ENCODE measurements around the gene MRAS.

DNA sequence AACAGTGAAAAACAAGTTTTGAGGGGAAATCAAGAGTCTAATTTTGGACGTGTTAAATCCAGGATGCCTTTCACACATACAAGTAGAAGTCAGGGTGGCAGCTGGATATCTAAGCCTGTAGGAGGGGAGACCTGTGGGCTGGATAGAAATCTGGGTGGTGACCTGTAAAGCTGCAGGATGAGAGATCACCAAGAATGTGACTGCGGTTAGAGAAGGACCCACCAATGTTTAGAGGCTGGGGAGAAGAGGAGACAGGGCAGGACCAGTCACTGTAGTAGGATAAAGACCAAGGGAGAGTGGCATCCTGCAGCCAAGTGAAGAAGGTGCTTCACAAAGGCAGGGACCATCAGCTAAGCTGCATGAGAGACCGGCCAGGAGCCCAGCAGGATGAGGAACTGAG is 36.2 kb downstream of the MRAS start:
- TF ChIP-seq, protein P1, sequence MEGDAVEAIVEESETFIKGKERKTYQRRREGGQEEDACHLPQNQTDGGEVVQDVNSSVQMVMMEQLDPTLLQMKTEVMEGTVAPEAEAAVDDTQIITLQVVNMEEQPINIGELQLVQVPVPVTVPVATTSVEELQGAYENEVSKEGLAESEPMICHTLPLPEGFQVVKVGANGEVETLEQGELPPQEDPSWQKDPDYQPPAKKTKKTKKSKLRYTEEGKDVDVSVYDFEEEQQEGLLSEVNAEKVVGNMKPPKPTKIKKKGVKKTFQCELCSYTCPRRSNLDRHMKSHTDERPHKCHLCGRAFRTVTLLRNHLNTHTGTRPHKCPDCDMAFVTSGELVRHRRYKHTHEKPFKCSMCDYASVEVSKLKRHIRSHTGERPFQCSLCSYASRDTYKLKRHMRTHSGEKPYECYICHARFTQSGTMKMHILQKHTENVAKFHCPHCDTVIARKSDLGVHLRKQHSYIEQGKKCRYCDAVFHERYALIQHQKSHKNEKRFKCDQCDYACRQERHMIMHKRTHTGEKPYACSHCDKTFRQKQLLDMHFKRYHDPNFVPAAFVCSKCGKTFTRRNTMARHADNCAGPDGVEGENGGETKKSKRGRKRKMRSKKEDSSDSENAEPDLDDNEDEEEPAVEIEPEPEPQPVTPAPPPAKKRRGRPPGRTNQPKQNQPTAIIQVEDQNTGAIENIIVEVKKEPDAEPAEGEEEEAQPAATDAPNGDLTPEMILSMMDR (tag by site-specific recombination; IDR thresholded peaks at IDR 0.05) = no peak
- TF ChIP-seq ZBTB7A (tag by site-specific recombination; IDR thresholded peaks at IDR 0.05; ENCODE audit: low read depth) (no peak), ZNF239 (tag by site-specific recombination; IDR thresholded peaks at IDR 0.05) (no peak), ZBTB20 (tag by site-specific recombination; IDR thresholded peaks at IDR 0.05) (no peak), ZNF302 (tag by site-specific recombination; IDR thresholded peaks at IDR 0.05; ENCODE audit: low read depth) (no peak), ZNF426 (tag by site-specific recombination; IDR thresholded peaks at IDR 0.05) (no peak), ZNF501 (tag by site-specific recombination; IDR thresholded peaks at IDR 0.05) (no peak), ZBTB1 (tag by site-specific recombination; IDR thresholded peaks at IDR 0.05) (no peak)
- TF ChIP-seq, protein P2, sequence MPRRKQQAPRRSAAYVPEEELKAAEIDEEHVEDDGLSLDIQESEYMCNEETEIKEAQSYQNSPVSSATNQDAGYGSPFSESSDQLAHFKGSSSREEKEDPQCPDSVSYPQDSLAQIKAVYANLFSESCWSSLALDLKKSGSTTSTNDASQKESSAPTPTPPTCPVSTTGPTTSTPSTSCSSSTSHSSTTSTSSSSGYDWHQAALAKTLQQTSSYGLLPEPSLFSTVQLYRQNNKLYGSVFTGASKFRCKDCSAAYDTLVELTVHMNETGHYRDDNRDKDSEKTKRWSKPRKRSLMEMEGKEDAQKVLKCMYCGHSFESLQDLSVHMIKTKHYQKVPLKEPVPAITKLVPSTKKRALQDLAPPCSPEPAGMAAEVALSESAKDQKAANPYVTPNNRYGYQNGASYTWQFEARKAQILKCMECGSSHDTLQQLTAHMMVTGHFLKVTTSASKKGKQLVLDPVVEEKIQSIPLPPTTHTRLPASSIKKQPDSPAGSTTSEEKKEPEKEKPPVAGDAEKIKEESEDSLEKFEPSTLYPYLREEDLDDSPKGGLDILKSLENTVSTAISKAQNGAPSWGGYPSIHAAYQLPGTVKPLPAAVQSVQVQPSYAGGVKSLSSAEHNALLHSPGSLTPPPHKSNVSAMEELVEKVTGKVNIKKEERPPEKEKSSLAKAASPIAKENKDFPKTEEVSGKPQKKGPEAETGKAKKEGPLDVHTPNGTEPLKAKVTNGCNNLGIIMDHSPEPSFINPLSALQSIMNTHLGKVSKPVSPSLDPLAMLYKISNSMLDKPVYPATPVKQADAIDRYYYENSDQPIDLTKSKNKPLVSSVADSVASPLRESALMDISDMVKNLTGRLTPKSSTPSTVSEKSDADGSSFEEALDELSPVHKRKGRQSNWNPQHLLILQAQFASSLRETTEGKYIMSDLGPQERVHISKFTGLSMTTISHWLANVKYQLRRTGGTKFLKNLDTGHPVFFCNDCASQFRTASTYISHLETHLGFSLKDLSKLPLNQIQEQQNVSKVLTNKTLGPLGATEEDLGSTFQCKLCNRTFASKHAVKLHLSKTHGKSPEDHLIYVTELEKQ (tag by site-specific recombination; IDR thresholded peaks at IDR 0.05; ENCODE audit: borderline replicate concordance) = no peak
- TF ChIP-seq, protein P3, sequence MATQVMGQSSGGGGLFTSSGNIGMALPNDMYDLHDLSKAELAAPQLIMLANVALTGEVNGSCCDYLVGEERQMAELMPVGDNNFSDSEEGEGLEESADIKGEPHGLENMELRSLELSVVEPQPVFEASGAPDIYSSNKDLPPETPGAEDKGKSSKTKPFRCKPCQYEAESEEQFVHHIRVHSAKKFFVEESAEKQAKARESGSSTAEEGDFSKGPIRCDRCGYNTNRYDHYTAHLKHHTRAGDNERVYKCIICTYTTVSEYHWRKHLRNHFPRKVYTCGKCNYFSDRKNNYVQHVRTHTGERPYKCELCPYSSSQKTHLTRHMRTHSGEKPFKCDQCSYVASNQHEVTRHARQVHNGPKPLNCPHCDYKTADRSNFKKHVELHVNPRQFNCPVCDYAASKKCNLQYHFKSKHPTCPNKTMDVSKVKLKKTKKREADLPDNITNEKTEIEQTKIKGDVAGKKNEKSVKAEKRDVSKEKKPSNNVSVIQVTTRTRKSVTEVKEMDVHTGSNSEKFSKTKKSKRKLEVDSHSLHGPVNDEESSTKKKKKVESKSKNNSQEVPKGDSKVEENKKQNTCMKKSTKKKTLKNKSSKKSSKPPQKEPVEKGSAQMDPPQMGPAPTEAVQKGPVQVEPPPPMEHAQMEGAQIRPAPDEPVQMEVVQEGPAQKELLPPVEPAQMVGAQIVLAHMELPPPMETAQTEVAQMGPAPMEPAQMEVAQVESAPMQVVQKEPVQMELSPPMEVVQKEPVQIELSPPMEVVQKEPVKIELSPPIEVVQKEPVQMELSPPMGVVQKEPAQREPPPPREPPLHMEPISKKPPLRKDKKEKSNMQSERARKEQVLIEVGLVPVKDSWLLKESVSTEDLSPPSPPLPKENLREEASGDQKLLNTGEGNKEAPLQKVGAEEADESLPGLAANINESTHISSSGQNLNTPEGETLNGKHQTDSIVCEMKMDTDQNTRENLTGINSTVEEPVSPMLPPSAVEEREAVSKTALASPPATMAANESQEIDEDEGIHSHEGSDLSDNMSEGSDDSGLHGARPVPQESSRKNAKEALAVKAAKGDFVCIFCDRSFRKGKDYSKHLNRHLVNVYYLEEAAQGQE (tag by site-specific recombination; IDR thresholded peaks at IDR 0.05) = no peak
- TF ChIP-seq, protein P4, sequence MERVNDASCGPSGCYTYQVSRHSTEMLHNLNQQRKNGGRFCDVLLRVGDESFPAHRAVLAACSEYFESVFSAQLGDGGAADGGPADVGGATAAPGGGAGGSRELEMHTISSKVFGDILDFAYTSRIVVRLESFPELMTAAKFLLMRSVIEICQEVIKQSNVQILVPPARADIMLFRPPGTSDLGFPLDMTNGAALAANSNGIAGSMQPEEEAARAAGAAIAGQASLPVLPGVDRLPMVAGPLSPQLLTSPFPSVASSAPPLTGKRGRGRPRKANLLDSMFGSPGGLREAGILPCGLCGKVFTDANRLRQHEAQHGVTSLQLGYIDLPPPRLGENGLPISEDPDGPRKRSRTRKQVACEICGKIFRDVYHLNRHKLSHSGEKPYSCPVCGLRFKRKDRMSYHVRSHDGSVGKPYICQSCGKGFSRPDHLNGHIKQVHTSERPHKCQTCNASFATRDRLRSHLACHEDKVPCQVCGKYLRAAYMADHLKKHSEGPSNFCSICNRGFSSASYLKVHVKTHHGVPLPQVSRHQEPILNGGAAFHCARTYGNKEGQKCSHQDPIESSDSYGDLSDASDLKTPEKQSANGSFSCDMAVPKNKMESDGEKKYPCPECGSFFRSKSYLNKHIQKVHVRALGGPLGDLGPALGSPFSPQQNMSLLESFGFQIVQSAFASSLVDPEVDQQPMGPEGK (tag by site-specific recombination; IDR thresholded peaks at IDR 0.05) = no peak
- TF ChIP-seq, protein P5, sequence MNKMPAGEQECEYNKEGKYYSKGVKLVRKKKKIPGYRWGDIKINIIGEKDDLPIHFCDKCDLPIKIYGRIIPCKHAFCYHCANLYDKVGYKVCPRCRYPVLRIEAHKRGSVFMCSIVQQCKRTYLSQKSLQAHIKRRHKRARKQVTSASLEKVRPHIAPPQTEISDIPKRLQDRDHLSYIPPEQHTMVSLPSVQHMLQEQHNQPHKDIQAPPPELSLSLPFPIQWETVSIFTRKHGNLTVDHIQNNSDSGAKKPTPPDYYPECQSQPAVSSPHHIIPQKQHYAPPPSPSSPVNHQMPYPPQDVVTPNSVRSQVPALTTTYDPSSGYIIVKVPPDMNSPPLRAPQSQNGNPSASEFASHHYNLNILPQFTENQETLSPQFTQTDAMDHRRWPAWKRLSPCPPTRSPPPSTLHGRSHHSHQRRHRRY (tag by site-specific recombination; IDR thresholded peaks at IDR 0.05) = no peak
- TF ChIP-seq, protein P6, sequence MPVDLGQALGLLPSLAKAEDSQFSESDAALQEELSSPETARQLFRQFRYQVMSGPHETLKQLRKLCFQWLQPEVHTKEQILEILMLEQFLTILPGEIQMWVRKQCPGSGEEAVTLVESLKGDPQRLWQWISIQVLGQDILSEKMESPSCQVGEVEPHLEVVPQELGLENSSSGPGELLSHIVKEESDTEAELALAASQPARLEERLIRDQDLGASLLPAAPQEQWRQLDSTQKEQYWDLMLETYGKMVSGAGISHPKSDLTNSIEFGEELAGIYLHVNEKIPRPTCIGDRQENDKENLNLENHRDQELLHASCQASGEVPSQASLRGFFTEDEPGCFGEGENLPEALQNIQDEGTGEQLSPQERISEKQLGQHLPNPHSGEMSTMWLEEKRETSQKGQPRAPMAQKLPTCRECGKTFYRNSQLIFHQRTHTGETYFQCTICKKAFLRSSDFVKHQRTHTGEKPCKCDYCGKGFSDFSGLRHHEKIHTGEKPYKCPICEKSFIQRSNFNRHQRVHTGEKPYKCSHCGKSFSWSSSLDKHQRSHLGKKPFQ (tag by site-specific recombination; IDR thresholded peaks at IDR 0.05) = no peak

Data from HEK293 (cell line).